Right lobe of liver (tissue), 4 donors: ENCODE measurements around the gene TFE3.

Experiments
- CTCF ChIP-seq, 4 donors: fragments of 200-600 bp in 3 of 4; fragments of 450-650 bp in 1 of 4; IDR thresholded peaks; one replicate each; pipeline versions ENCODE4 v1.5.1 to v1.8.0; 2016 to 2022; ENCODE audit warnings: antibody characterized with exemption in 4 of 4, mild to moderate bottlenecking in 2 of 4
- POLR2A ChIP-seq: fragments of 450-650 bp; IDR thresholded peaks from one replicate; pipeline ENCODE4 v1.6.1; 2017; ENCODE audit warnings: antibody characterized with exemption, mild to moderate bottlenecking
- donor health status: DM: no; HTN: no; CAD: no.
- donor health status: DM: no; HTN: no; CAD: no.
- donor health status: DM: no; HTN: yes; CAD: no.

DNA sequence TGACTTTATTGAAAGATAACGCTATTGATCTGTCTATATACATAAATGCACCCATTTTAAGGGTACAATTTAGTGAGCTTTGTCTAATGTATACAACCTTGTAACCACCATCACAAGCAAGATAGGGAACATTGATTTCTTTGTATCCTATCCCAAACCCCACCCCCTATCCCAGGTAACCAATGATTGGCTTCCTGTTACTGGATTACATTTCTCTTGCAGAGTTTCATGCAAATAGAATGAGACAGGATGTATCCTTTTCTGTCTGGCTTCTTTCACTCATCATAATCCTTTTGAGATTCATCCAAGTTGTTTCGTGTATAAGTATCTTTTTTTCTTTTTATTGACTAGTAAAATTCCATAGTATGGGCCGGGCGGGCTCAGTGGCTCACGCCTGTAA, 39.5 kb downstream of the TFE3 start:
- TF ChIP-seq CTCF (IDR thresholded peaks at IDR 0.05) (no peak), POLR2A (no peak)
